H9 (cell line): ENCODE results near the gene IRF4. TPM values are rescaled to one million over a fixed set of nuclear protein-coding genes. Genes with fewer than 3 reads are reported as not detected.

Source experiments
- DNase-seq: peaks from one replicate; pipeline ENCODE4 v3.0.0-alpha.2; 2017
- H2AFZ ChIP-seq: one replicate; pipeline ENCODE4 v1.6.1; 2013; ENCODE audit warnings: mild to moderate bottlenecking, low read length, control low read depth, moderate library complexity
- H2AK5ac ChIP-seq: 2 replicates; pipeline ENCODE4 v1.6.1; 2013; ENCODE audit warnings: low read length, control low read depth, mixed read lengths; ENCODE audit not compliant: insufficient read length
- H2BK120ac ChIP-seq: one replicate; pipeline ENCODE4 v1.6.1; 2013; ENCODE audit warnings: low read depth, mild to moderate bottlenecking, low read length, control low read depth, inconsistent platforms; ENCODE audit not compliant: poor library complexity, severe bottlenecking
- H2BK12ac ChIP-seq: 2 replicates; pipeline ENCODE4 v1.6.1; 2013; ENCODE audit warnings: low read length, control low read depth, mixed read lengths, low read depth; ENCODE audit not compliant: insufficient read length
- H2BK15ac ChIP-seq: 2 replicates; pipeline ENCODE4 v1.6.1; 2013; ENCODE audit warnings: low read depth, low read length, control low read depth
- H2BK20ac ChIP-seq: one replicate; pipeline ENCODE4 v1.6.1; 2013; ENCODE audit warnings: low read depth, mild to moderate bottlenecking, low read length, control low read depth, inconsistent platforms; ENCODE audit not compliant: poor library complexity, severe bottlenecking
- H2BK5ac ChIP-seq: 2 replicates; pipeline ENCODE4 v1.6.1; 2013; ENCODE audit warnings: low read length, control low read depth, mixed read lengths; ENCODE audit not compliant: insufficient read length
- H3K14ac ChIP-seq: 2 replicates; pipeline ENCODE4 v1.6.1; 2013; ENCODE audit warnings: low read length, control low read depth; ENCODE audit not compliant: insufficient read depth
- H3K18ac ChIP-seq: 2 replicates; pipeline ENCODE4 v1.6.1; 2013; ENCODE audit warnings: low read depth, mild to moderate bottlenecking, mixed read lengths, low read length, control low read depth; ENCODE audit not compliant: insufficient read length
- H3K23ac ChIP-seq: 2 replicates; pipeline ENCODE4 v1.6.1; 2013; ENCODE audit warnings: low read length, control low read depth, mixed read lengths, low read depth; ENCODE audit not compliant: insufficient read length
- H3K23me2 ChIP-seq: 2 replicates; pipeline ENCODE4 v1.6.1; 2013; ENCODE audit warnings: low read depth, mild to moderate bottlenecking, mixed read lengths, low read length, control low read depth; ENCODE audit not compliant: insufficient read length, poor library complexity, severe bottlenecking
- H3K27ac ChIP-seq: 2 replicates; pipeline ENCODE4 v1.5.1; 2013; ENCODE audit warnings: low read length, control low read depth, mixed read lengths, low read depth; ENCODE audit not compliant: insufficient read length
- H3K27me3 ChIP-seq: 2 replicates; pipeline ENCODE4 v1.6.1; 2013; ENCODE audit warnings: low read length, control low read depth, inconsistent platforms; ENCODE audit not compliant: insufficient read depth
- H3K4ac ChIP-seq: 2 replicates; pipeline ENCODE4 v1.6.1; 2013; ENCODE audit warnings: low read depth, mild to moderate bottlenecking, control low read depth, inconsistent platforms, low read length, moderate library complexity
- H3K4me1 ChIP-seq: 2 replicates; pipeline ENCODE4 v1.6.1; 2013; ENCODE audit warnings: low read length, control low read depth, inconsistent platforms; ENCODE audit not compliant: insufficient read depth
- H3K4me2 ChIP-seq: 2 replicates; pipeline ENCODE4 v1.6.1; 2013; ENCODE audit warnings: low read length, control low read depth, mixed read lengths; ENCODE audit not compliant: insufficient read length, insufficient read depth
- H3K56ac ChIP-seq: 2 replicates; pipeline ENCODE4 v1.6.1; 2013; ENCODE audit warnings: low read depth, mild to moderate bottlenecking, mixed read lengths, low read length, control low read depth; ENCODE audit not compliant: insufficient read length
- H3K79me1 ChIP-seq: 2 replicates; pipeline ENCODE4 v1.6.1; 2013; ENCODE audit warnings: low read depth, mild to moderate bottlenecking, moderate library complexity, low read length, control low read depth, inconsistent platforms; ENCODE audit not compliant: insufficient read depth, poor library complexity, severe bottlenecking
- H3K79me2 ChIP-seq: 2 replicates; pipeline ENCODE4 v1.6.1; 2013; ENCODE audit warnings: low read length, control low read depth, inconsistent platforms; ENCODE audit not compliant: insufficient read depth
- H3K9ac ChIP-seq: 2 replicates; pipeline ENCODE4 v1.6.1; 2013; ENCODE audit warnings: low read length, control low read depth, mixed read lengths; ENCODE audit not compliant: insufficient read length; ENCODE audit errors: extremely low read depth
- H3K9me3 ChIP-seq: one replicate; pipeline ENCODE4 v1.6.1; 2013; ENCODE audit warnings: low read depth, low read length, inconsistent platforms; ENCODE audit not compliant: control insufficient read depth
- H3T11ph ChIP-seq: one replicate; pipeline ENCODE4 v1.6.1; 2013; ENCODE audit warnings: mild to moderate bottlenecking, low read length, control low read depth, inconsistent platforms
- H4K20me1 ChIP-seq: one replicate; pipeline ENCODE4 v1.6.1; 2013; ENCODE audit not compliant: control insufficient read depth, insufficient read length, insufficient read depth
- H4K5ac ChIP-seq: 2 replicates; pipeline ENCODE4 v1.6.1; 2013; ENCODE audit warnings: low read depth, mild to moderate bottlenecking, mixed read lengths, low read length, control low read depth; ENCODE audit not compliant: insufficient read length
- H4K8ac ChIP-seq: replicated peaks from 2 replicates; pipeline ENCODE4 v1.6.1; 2013; ENCODE audit warnings: low read length, control low read depth, mixed read lengths, low read depth; ENCODE audit not compliant: insufficient read length
- H4K91ac ChIP-seq: 2 replicates; pipeline ENCODE4 v1.6.1; 2013; ENCODE audit warnings: low read depth, mild to moderate bottlenecking, moderate library complexity, mixed read lengths, low read length, control low read depth; ENCODE audit not compliant: insufficient read length
- H3K27ac Mint-ChIP-seq, 3 experiments: 2 replicates in 2 of 3; 3 replicates in 1 of 3; pipeline ENCODE4 v1.8.0; 2020 to 2021; ENCODE audit warnings: mixed read lengths in 3 of 3, mild to moderate bottlenecking in 1 of 3, moderate library complexity in 1 of 3
- H3K27me3 Mint-ChIP-seq: 2 replicates; pipeline ENCODE4 v1.8.0; 2021; ENCODE audit warnings: low read depth, mild to moderate bottlenecking, moderate library complexity, mixed read lengths
- H3K36me3 Mint-ChIP-seq, 3 experiments: 2 replicates in 2 of 3; 3 replicates in 1 of 3; pipeline ENCODE4 v1.8.0; 2020 to 2021; ENCODE audit warnings: low read depth in 3 of 3, mixed read lengths in 3 of 3; ENCODE audit not compliant: insufficient read depth in 1 of 3
- H3K4me1 Mint-ChIP-seq, 2 experiments: 2 replicates each; pipeline ENCODE4 v1.8.0; 2020; ENCODE audit warnings: mixed read lengths in 2 of 2
- H3K4me3 Mint-ChIP-seq, 2 experiments: 2 replicates in 1 of 2; 3 replicates in 1 of 2; pipeline ENCODE4 v1.8.0; 2020 to 2021; ENCODE audit warnings: mild to moderate bottlenecking in 2 of 2, mixed read lengths in 2 of 2, moderate library complexity in 1 of 2
- H3K9me3 Mint-ChIP-seq, 2 experiments: 2 replicates in 1 of 2; 3 replicates in 1 of 2; pipeline ENCODE4 v1.8.0; 2020; ENCODE audit warnings: mild to moderate bottlenecking in 2 of 2, mixed read lengths in 2 of 2, moderate library complexity in 1 of 2
- CTCF ChIP-seq: fragments of 200-600 bp; sonication (generic); conservative IDR thresholded peaks from 3 replicates; pipeline ENCODE4 v1.8.0; 2021; ENCODE audit warnings: antibody characterized with exemption, mild to moderate bottlenecking
- WGBS: extraction: QIAGEN DNeasy Blood & Tissue Kit; methylation state at CpG from one replicate; pipeline ENCODE4 v1.1.7; 2013; ENCODE audit warnings: missing lambda C conversion rate, low lambda C conversion rate, mixed read lengths; ENCODE audit not compliant: insufficient read length; ENCODE audit errors: extremely low coverage; 5-methylcytosine and 5-hydroxymethylcytosine counted together
- total RNA-seq: library from RNA; stranded (reverse); gene quantifications from 2 replicates; pipeline ENCODE4 v1.2.1, GENCODE V29; 2021

Gene IRF4
- total RNA-seq, 1 experiment from 2014 or later: 0.31 TPM

GRCh38 chr6:431504-431903 is 40.0 kb downstream of the IRF4 start:
- no peak overlapping the region for H4K8ac ChIP-seq
- no peaks in the 10 kb centered on the region for H3K9me3 ChIP-seq
- Mint-ChIP-seq H3K27me3 (peaks cover 8% of the 10 kb centered on the region; the same call in 1 of the 2 replicates), H3K36me3 (peaks cover 0 to 3% (median 2%) of the 10 kb centered on the region in 3 experiments; a peak in 1 of 7 replicates), H3K4me1 (no peaks in the 10 kb centered on the region; a peak in 1 of 4 replicates), H3K9me3 (peaks cover 4% of the 10 kb centered on the region in 2 experiments; a peak in 4 of 5 replicates), H3K27ac (no peak overlapping the region), H3K4me3 (no peak overlapping the region)
- no peak overlapping the region for H2BK15ac ChIP-seq
- H4K5ac ChIP-seq: no peak overlapping the region
- no peak overlapping the region for H2AFZ ChIP-seq
- no peak overlapping the region for H3K4me2 ChIP-seq
- no peak overlapping the region for H2AK5ac ChIP-seq
- no peak overlapping the region for H3K23ac ChIP-seq
- H3K27me3 ChIP-seq: no peaks in the 10 kb centered on the region
- H2BK20ac ChIP-seq: no peak overlapping the region
- DNase-seq: no peak
- H3K9ac ChIP-seq: no peak overlapping the region
- no peak overlapping the region for H3K27ac ChIP-seq
- H3K79me2 ChIP-seq: no peaks in the 10 kb centered on the region
- no peak overlapping the region for H2BK12ac ChIP-seq
- H4K20me1 ChIP-seq: no peaks in the 10 kb centered on the region
- H2BK5ac ChIP-seq: no peak overlapping the region
- H4K91ac ChIP-seq: no peak overlapping the region
- H3K18ac ChIP-seq: no peak overlapping the region
- no peak overlapping the region for H2BK120ac ChIP-seq
- WGBS: no CpG with 5 or more reads among the region's 10 CpGs
- H3K4ac ChIP-seq: no peak overlapping the region
- no peaks in the 10 kb centered on the region for H3K4me1 ChIP-seq
- TF ChIP-seq CTCF: no peak
- no peaks in the 10 kb centered on the region for H3K79me1 ChIP-seq
- no peak overlapping the region for H3T11ph ChIP-seq
- no peak overlapping the region for H3K56ac ChIP-seq
- H3K23me2 ChIP-seq: peaks cover 3% of the 10 kb centered on the region
- H3K14ac ChIP-seq: no peak overlapping the region
